ENCODE measurements around the gene IGFALS.

IGFALS gene

DNA sequence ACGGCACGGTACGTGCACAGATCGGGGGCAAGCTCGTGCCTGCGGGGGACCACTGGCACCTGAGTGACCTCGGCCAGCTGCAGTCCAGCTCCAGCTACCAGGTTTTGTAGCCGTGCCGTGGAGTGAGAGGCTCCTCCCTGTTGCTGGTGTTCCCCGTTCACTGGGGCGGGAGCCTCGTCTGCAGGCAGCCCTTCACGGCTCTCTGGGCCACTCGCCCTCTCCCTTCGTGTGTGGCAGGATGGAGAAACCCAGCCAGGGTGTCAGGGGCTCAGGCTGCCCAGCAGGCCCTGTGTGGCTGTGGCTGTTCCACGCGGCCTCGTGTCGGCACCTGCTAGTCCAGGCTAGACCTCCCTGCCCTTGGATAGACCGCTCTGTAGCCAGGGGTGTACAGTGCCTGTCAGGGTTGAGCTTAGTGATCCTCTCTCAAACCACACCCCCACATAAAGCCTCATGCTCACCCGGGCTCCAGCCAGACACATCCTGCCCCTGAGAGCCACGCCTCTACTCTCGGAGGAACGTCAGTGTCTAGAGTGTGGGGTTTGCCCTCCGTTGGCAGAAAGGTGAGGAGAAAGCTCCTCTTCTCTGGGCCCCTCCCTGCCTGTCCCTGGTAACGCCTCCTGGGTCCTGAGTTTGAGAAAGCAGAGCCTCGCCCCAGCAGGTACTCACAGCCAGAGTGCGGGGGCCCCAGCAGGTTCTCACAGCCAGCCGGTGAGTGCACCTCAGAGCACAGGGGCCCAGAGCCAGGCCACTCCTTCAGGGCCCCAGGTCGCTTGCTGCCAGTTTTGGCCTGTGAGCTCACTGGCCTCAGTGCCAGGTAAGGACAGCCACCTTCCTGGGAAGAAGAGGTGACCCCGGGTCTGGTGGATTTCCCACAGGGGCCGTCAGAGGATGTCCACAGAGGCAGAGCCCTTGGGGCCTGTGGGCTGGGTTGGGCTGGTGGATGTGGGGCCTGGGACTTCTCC lies 49.8 kb downstream of the IGFALS start:
- no peak for DNase-seq (ENCODE audit: low spot score)

DNA sequence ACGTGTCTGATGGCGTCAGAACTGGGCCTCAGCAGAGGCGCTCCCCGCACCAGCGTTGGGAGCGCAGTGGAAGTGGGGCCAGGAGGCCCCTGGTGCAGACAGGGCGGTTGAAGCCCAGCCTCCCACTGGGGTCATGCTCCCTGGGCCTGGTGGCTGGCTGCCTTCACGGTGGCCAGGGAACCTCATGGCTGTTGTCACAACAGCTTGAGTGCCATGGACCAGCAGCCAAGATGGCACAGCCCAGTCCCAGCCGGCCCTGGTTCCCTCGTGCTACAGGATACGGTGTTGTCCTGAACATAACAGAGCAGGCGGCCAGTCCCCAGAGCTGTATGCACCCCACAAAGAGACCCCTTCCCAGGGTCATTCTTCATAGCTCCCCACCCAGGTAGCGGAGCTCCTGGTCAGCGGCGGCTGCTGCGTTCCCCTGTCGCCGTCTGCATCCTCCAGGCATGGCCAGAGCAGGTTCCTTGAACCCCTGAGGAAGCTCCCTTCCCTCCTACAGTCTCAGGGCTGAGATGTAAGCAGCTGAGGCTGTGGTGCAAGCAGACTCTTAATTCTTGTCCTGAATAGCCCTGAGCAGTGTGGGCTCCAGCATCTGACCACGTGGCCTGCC lies 51.8 kb downstream of the IGFALS start:
- no peak for DNase-seq (ENCODE audit: low spot score)

DNA sequence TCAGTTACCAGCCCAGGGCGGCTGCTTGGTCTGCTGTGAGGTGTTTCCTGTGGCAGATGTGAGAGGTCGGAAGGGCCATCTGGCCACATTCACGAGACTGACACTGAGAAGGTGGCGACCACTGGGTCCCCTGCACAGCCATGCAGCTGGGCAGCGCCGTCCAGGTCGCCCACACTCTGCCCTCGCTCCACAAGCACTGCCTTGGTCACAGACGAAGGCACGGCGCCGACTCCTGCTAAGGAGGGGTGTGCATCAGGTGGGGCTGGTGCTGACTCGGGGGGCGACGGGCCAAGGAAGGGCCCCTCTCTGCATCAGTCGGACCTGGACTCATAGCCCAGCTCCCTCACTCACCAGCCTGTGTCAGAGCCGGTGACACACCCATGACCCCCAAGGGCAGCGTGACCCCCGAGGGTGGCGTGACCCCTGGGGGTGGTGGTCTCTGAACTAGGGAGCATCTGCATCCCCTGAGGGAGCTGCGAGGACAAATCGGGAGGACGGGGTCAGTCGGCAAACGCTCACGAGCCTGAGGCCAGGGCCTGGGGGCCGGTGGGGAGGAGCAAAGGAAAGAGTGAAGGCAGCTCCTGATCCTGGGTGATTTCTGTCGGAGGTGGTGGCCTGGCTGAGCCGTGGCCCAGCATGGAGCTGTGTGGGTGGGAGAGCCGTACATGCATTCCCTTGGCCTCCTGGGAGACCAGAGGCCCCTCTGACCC lies 52.6 kb downstream of the IGFALS start:
- no peak for DNase-seq (ENCODE audit: low spot score)

Measured in hematopoietic multipotent progenitor cell treated with erythropoietin and hydrocortisone succinate and interleukin-3 and kit ligand, for 15 days (in vitro differentiated cells).